A549 (cell line): ENCODE data around the gene VAMP5.

ENCODE experiments used
- JUN ChIP-seq, 2 experiments: fragments of >200 bp; sonication (Bioruptor Twin); formaldehyde crosslinking; IDR thresholded peaks; 2 replicates in 1 of 2; 3 replicates in 1 of 2; pipeline ENCODE4 v1.6.1; 2016 to 2017
- USF2 ChIP-seq: fragments of 450-650 bp; IDR thresholded peaks from 2 replicates; pipeline ENCODE4 v1.6.1; 2014; ENCODE audit warnings: antibody characterized with exemption
- ZFP36 ChIP-seq: fragments of 450-650 bp; IDR thresholded peaks from 2 replicates; pipeline ENCODE4 v1.6.1; 2014; ENCODE audit warnings: borderline replicate concordance; ENCODE audit not compliant: partially characterized antibody
- TF ChIP-seq, protein P1 (sequence below): fragments of >200 bp; sonication (Bioruptor Twin); formaldehyde crosslinking; IDR thresholded peaks from 3 replicates; pipeline ENCODE4 v1.5.1; 2016

GRCh38 chr2:85604568-85605339 lies 20.5 kb downstream of the VAMP5 start:
- TF ChIP-seq, protein P1, sequence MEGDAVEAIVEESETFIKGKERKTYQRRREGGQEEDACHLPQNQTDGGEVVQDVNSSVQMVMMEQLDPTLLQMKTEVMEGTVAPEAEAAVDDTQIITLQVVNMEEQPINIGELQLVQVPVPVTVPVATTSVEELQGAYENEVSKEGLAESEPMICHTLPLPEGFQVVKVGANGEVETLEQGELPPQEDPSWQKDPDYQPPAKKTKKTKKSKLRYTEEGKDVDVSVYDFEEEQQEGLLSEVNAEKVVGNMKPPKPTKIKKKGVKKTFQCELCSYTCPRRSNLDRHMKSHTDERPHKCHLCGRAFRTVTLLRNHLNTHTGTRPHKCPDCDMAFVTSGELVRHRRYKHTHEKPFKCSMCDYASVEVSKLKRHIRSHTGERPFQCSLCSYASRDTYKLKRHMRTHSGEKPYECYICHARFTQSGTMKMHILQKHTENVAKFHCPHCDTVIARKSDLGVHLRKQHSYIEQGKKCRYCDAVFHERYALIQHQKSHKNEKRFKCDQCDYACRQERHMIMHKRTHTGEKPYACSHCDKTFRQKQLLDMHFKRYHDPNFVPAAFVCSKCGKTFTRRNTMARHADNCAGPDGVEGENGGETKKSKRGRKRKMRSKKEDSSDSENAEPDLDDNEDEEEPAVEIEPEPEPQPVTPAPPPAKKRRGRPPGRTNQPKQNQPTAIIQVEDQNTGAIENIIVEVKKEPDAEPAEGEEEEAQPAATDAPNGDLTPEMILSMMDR = no peak
- TF ChIP-seq JUN (IDR thresholded peaks at IDR 0.05) (no peak), ZFP36 (no peak), USF2 (no peak)
